HG02840 (cell line): Measurements from ENCODE around the gene ONECUT3.

ENCODE experiments used
- ATAC-seq: cut with Tn5 transposase; IDR thresholded peaks from one replicate; pipeline ENCODE4 v1.9.1; 2021; ENCODE audit warnings: mild to moderate bottlenecking, moderate library complexity, moderate number of reproducible peaks; ENCODE audit not compliant: unreplicated experiment, low FRiP score

ONECUT3 gene

DNA sequence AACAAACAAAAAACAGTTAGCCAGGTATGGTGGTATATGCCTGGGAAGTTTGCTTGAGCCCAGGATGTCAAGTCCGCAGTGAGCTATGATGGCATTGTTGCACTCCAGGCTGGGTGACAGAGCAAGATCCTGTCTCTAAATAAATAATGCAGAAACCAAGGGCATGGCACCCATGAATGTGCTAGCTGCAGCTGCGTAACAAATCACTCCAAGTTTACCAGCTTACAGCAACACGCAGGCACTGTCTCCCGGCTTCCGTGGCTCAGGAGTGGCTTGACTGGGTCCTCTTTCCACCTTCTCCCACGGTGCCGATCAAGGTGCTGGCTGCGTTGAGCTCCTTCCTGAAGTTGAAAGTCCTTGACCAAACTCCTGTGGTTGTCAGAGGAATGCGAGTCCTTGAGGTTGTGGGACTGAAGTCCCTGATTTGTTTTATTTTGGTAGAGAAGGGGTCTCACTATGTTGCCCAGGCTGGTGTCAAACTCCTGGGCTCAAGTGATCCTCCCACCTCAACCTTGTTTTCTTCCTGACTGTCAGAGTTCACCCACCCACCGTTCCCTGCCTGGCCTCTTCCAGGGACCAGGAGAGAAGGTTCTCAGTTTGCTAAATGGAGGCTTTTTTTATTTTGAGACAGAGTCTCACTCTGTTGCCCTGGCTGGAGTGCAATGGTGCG, 13.2 kb upstream of the ONECUT3 start:
- no peak for ATAC-seq

DNA sequence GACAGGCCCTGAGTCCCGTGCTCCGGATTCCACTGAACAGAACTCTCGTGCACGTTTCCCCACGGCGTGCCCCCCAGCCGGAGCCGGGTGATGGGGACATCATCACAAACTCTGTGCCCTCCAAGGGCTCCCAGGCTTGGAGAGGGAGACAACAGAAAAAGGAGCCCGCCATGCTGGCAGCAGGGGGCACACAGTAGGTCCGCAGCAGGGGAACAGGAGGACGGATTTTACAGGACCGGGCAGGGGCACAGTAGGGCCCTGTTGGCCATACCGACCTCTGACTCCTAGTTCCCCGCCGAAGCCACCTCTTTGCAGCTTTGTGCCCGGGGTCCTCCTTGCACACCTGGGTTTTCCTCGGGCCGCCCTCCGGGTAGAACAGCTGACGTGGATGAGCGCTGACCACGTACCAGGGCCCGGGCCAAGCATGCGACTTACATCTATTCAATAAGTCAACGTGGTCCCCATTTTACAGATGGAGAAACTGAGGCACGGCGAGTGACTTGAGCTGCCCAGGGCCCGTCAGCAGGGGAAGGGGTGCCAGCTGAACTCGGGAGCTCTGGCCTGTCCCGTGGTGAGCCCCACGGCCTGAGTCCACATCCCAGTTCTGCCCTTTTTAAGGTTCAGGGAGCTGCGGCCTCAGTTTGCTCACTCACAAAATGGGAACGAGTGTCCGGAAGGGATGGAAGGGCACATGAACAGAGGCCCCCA, 10.2 kb upstream of the ONECUT3 start:
- ATAC-seq, result no peak

DNA sequence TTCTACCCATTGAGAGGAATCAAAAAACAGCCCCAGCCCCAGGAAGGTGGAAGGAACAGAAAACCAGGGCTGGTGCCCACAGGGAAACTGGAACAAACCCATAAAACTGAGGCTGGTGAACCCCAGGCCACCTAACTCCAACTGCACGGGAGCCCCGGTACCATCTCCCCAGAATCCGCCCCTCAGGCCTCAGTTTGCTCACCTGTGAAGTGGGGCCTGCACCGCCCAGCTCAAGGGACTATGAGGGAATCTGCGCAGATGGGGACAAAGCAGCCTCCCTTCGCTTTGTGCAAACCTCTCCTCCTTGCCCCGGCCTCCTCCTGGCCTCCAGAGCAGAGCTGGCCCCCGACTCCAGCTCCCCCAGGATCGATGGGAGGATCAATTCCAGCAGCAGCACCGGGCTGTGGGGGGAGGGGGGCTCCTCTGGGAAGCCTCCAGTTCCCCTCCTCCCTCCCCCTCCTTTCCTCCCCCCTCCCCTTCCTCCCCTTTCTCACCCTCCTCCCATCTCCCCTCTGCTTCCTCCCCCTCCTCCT, 9.1 kb upstream of the ONECUT3 start:
- no peak for ATAC-seq

DNA sequence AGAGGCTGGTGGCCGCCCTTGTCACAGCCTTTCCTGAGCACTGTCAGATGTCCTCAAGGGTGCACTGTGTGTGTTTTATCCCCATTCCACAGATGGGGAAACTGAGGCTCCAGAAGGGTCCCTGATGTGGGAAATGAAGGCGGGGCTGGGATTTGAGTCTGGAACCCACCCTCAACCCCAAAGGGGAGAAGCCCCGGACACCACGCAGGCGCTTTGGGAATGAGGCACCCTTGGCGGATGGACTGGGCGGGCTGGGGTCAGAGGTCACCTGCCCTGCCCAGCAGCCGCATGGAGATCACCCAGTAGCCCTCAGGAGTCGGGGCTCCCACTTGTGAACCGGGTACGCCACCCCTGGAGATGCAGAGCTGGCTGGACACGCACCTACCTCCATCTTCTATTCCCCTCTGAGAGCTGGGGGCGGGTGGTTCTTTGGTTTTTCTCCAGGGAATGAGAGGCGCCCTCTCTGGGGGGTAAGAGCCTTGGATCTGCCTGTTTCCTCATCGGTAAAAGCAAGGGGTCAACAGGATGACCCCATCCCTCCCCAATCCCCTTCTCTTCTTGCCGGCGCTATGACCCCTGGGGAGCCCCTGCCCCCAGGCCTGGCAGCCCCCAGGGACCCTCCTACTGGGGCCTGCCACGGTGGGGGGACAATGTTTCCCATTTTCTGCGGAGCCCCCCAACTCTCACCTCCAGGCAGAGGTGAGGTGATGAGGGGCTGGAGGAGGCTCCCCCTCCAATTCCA, 8.3 kb upstream of the ONECUT3 start:
- no peak for ATAC-seq

DNA sequence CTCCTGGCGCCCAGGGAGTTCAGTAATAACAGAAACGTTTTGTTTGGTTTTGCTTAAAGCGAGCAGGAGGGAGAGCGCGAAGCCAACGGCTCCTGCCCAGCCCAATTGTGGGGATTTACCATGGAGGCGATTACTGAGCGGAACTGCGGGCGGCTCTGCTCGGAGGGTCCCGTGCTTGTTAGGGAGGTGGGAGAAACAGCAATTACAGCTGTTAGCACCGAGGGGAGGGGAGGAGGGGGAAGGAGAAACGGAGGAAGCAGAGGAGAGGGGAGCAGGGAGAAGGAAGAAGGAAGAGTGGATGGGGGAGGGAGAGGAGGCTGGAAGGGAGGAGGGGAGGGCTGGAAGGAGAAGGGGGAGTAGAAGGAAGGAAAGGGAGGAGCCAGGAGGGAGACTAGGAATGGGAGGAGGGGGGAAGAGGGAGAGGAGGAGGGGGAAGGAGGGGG, 7.7 kb upstream of the ONECUT3 start:
- ATAC-seq, result no peak

DNA sequence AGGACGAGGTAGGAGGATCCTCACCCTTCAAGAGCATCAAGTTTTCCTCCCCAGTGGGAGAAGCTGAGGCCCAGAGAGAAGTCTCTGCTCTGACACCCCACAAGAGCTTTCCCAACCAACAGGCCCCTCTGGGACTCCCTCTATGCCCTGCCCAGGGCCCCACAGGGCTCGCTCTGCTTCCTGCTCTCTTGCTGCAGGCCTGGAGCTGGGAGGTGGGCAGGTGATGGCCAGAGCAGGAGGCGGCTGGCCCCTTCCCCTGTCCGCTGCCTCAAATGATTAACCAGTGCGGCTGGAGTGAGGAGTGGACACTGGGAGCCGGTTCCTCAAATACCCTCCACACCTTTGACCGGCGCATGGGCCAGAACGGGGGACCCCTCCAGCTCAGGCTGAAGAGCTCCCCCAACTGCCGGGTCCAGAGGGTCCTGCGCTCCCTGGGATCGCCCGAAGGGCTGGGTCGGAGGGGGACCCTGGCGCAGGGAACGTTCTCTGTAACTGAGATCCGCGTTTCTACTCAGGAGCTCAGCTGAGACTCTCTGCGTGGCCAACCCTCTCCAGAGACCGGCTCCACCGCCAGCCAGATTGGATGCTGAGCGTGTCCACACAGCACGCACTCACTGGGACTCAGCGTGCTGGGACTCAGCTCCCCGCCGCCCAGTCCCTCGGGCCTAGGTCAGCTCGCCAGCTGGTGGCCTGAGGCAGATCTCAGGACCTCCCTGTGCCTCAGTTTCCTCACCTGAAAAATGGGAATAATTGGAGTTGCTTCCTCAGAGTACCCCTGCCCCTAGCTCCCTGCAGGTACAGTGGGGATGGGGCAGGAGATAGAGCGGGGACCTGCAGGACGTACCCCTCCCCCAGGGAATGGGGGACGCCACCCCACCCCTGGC, 6.7 kb upstream of the ONECUT3 start:
- no peak for ATAC-seq

DNA sequence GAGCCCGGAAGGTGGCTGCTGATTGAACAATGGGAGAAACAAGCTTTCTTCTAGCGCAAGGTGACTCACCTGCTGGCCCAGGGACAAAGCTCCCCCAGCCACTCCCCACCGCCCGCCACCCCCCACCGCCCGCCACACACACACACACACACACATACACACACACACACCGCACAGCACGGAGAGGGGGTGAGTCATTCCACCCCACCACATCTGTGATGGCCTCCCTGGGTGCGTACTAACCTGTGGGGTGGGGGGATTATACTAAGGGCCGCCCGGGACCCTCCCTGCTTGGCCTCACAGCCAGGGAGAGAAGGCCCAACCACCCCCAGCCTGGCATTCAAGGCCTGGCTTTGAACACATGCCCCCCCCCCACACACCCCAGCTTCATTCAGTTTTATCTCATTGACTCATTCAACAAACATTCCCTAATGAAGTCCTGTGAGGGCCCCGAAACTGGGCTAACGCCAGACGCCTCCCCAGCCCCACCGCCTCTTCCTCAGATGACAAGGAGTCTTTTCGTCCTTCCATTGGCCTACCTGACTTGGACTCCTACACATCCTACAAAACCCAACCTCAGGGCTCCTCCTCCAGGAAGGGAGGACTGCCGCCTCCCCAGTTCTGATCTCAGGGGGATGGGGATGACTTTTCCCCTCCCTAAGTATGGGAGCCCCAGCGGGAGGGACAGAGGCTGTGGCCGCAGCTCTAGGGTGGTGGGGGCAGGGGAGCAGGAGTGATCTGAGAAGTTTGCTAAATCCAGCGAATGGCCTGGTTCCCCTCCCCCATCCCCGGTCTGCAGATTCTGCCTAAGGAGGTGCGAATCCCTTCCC, 5.8 kb upstream of the ONECUT3 start:
- ATAC-seq, result no peak

DNA sequence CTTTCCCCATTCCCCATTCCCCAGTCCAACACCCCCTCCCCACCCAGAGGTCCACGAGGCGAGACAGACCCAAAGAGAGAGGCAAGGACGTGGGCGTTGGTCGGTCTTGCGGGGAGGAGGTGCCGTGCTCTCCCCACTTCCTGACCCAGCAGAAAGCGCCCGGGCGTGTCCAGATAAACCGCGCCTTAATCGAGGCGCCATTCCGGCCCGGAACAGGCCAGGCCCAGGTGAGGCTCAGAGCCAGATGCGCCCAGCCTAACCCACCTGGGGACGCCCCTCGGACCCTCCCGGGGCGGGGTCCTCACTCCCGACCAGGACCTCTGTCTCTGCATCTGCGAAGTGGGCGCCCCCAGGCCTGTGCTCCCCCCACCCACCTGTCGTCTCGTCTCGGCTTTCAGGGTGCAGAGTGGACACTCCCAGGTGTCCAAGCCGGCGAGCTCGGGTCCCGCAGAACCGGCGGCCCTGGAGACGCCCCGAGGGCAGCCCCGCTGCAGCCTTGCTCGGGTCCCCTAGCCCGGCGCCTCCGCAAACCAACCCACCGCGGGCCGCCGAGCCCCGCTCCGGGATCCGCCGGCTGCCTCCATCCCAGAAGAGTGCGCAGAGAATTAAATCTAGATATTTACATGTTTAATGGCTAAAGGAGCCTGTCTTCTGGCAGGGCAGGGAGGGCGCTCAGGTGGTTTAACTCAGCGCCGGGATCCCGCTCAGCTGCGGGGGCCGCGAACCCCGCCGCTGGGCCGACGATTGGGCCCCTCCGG, 5.0 kb upstream of the ONECUT3 start:
- no peak for ATAC-seq

DNA sequence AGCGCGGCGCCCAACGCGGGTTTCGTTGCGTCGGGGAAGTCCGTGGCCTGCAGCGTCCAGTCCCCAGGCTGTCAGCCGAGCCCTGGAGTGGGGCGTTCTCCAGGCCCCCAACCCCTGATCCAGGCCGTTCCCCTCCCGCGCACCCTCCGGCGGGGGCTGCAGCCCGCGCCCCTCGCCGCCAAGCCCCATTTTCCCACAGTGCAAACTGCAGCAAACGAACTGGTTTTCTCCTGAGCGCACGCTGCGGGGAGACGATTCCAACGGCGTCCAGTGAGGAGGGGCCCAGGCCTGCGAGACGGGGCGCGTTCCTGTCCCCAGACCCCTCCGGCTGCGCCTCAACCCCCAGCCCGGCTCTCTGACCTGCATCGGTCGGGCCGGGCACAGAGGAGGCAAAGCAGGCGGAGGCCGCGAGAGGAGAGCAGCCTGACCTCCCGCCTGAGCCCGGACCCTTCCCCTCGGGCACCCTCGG, 4.4 kb upstream of the ONECUT3 start:
- no peak for ATAC-seq

DNA sequence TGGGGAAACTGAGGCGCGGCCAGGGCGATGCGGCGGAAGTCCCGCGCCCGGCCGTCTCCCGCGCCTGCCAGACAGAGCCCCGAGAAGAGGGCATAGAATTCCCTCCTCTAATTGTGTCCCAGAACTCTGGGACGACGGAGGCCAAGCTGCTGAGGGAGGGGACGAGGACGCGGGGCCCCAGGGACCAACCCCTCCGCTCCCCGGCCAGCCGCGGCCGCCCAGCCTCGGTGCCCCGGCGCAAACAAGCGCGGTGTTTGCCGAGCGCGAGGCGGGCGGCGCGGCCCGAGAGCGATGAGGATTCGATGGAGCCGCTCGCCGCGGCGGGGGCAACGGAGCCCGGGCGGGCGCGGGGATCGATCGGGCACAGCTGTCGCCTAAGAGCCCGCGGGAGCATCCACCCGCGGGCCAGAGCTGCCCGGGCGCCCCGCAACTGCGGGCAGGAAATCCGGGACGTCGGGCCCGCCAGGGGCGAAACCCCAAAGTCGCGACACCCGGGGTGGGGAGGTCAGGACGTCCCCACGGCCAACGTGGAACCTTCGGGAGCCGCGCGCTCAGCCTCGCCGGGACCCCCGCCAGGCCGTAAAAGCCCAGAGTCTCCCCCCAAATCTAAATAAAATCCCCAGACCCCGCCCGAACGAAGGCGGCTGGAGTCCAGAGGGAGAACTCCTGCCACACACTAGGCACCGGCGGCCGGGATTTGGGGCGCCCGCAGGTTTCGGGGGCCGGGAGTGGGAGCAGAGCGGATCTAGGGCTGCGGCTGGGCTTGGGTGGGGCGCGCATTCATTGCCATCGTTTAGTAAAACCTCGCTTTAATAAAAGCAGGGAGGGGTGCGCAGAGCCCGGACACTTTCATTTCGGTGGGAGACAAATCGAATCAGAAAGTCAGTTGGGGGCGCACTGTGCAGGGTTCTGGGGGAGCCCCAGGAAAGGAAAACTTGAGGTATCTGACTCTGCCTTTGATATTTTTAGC, 3.6 kb upstream of the ONECUT3 start:
- ATAC-seq, result no peak

DNA sequence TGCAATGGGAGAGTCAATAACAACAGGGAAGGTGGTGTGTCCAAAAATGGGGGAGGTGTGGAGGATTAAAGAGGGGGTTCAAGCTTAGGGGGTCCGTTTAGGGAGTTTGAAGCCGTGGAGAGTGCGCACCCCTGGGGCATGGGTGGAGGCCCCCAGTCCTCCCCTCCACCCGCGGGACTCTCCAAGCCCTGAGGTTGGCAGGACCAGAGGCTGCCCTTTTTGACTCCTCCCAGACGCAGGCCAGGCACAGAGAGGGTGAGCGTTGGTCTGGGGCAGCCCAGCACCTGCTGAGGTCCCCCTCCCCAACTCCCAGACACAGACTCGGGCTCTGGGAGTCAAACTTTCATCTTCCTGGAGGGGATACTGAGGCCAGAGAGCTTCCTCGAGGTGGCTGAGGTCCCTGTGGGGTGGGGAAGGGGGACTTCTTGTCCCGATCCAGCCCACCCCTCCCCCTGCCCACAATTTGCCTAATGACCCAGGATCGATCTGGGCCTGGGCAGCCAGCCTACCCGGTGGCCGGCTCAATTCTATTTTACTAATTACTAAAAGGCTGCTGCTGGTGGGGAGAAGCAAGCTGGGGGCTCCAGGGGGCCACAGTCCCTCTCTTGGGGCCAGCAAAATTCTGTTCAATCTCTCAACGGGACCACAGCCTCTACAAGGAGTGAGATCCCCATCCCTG, 2.8 kb upstream of the ONECUT3 start:
- ATAC-seq, result no peak

DNA sequence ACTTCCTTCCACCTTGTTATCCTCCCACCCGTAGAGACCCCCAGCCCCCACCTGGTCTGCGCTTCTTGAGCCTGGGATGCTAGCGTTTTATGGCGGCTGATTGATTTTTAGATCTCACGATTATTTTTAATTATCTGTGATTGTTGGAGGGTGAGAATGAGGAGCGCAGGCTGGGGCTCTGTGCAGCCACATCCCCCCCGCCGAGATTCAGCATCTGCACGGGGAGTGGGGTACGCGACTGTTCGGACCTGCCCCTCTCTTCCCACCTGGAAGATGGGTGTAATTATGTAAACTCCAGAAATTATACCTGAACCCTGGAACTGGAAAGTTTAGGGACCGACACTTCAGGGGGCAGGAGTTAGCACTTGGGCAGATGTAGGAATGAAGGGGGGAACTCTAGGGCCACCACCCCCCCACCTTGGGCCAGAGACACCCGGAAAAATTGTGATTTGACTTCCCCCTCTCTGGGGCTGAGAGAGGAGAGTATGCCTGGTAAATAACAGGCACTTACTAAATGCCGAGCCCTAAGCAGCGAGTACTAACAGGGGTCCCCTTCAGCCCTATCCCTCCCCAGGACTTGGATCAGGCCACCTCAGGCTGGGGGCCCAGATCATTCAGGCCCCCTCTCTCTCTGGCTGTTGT, 1.8 kb upstream of the ONECUT3 start:
- no peak for ATAC-seq

DNA sequence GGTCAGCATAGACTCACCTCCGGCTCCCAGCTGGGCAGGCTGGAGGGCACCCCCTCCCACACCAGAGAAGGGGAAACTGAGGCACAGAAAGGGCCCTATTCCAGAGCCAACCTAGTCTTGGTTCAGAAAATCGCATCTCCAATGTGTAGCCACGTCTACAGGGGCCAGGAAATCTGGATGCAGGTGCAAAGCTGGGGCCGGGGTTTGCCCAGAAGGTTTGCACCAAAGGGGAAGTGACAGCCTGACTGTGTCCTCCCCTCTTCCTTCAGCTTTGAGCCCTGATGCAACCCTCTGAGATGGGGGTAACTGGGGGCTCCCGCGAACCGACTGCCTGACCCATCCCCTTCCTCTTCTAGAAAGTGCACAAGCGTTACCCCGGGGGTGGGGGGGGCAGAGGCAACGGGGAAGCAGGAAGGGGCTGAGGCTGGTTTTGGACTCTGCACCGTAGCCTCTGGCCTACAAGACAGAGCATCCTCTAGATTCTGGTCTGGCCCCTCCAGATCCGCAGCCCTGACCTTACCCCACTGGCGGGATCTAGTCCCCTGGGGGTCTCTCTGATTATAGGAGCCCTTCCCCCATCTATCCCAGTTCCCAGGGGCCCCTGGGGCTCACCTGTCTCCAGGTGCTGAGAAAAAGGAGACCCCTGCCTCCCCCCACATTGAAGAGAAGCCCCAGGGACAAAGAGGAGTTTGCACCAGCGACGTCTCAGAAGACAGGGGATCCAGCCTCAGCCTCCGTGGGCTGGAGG, 1.1 kb upstream of the ONECUT3 start:
- no peak for ATAC-seq

DNA sequence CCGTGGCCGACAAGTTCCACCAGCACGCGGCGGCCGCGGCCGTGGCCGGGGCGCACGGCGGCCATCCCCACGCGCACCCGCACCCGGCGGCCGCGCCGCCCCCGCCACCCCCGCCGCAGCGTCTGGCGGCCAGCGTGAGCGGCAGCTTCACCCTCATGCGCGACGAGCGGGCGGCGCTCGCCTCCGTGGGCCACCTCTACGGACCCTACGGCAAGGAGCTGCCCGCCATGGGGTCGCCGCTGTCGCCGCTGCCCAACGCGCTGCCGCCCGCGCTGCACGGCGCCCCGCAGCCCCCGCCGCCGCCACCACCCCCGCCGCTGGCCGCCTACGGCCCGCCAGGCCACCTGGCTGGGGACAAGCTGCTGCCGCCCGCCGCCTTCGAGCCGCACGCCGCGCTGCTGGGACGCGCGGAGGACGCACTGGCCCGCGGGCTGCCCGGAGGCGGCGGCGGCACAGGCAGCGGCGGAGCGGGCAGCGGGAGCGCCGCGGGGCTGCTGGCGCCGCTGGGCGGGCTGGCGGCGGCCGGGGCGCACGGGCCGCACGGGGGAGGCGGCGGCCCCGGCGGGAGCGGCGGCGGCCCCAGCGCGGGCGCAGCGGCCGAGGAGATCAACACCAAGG, 821 bp downstream of the ONECUT3 start:
- no peak for ATAC-seq
